IPS-NIHi7 (cell line): ENCODE measurements around the gene ANKRD42.

ENCODE experiments used
- DNase-seq: peaks from one replicate; pipeline ENCODE4 v3.0.0; 2012; ENCODE audit warnings: mixed read lengths; ENCODE audit errors: extremely low spot score

The ANKRD42 gene

DNA sequence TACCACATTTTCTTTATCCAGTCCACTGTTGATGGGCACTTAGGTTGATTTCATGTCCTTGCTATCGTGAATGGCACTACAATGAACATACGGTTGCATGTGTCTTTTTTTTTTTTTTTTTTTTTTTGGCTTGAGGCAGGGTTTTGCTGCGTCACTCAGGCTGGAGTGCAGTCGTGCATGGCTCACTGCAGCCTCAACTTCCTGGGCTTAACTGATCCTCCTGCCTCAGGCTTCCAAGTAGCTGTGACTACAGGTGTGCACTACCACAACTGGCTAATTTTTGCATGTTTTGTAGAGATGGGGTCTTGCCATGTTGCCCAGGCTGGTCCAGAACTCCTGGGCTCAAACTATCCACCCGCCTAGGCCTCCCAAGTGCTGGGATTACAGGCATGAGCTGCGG is 94.1 kb downstream of the ANKRD42 start:
- DNase-seq = no peak

- peak; percentile 74 for DNase-seq
Observed at GRCh38 chr11:83292709-83293456, 99.4 kb downstream of the ANKRD42 start.

DNA sequence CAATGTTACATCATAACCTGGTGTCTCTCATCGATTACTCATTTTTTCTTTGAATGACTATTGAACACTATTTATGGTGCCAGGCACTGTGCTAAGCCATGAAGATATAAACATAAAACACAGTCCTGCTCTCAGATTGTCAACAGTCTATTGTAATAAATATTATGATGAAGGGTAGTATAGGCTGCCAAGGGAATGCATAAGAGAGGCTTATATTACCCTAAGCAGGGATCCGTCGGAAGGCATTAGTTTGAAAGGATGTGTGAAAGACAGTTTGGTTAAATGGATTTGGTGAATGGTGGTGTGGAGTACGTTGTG is 99.9 kb downstream of the ANKRD42 start:
- no peak for DNase-seq

- peak; percentile 40 for DNase-seq
Observed at GRCh38 chr11:83294208-83294607, 100.7 kb downstream of the ANKRD42 start.
